ENCODE data around the gene ZBTB22. TPM values are rescaled to one million over a fixed set of nuclear protein-coding genes. Genes with fewer than 3 reads are reported as not detected.

The ZBTB22 gene
- total RNA-seq, 1 experiment from 2014 or later, result 11.7 TPM

DNA sequence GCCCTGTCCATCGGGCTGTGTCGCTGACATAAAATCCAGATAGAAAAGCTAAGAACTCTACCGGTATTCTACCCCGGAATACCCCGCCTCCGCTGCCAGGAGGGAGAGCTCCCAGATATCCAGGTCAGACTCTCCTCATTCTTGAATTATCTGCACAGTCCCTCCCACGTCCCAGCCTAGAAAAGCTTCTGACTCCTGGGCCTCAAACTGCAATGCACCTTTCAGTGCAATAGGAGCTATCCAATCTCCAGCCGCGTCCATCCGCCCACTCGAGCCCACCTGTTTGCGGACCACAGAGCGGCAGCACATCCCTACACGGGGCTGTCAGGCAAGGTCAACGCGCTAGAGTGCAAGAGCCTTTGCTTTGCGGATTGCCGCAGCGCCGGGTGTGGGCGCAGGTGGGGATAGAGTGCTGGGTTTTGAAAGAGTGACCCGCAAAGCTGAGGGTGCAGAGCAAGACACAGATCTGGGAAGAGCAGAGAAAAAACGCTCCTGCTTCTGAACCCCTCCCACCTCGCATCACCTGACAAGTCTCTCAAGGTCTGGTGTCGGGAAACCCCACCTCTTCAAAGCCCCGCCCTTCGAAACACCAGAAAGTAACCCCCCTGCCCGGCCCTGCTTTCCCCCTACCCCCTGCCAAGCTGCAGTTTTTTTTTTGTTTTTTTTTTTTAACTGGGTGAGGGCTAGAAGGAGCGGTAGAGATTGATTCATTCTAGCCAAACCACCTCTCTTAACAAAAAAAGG is 5.0 kb downstream of the ZBTB22 start (continued):
- TF ChIP-seq EZH2phosphoT487 (IDR thresholded peaks at IDR 0.05; ENCODE audit: borderline replicate concordance), result no peak
- no peak for TF ChIP-seq RAD21 (IDR thresholded peaks at IDR 0.05; ENCODE audit: low read depth)
- no peak for TF ChIP-seq CBX3 (IDR thresholded peaks at IDR 0.05; ENCODE audit: low read depth)
- no peak for TF ChIP-seq POLR2A (IDR thresholded peaks at IDR 0.05; ENCODE audit: borderline replicate concordance, extremely low read depth, insufficient read depth, insufficient read length)

DNA sequence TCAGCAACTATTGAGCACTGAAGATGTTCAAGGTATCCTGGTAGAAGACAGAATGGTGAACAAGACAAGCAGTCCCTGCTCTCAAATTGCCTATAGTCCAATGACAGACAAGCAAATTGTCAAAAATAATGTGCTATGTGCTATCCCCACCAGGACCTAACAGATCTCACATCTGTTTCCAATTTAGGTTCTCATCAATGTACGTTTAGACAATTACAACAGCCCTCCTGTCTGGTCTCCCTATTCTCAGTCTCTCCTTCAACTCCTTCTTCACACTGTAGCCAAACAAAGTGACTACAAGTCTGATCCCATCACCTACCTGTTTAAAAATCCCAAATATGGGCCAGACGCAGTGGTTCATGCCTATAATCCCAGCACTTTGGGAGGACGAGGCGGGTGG is 11.2 kb downstream of the ZBTB22 start:
- H3K9me3 ChIP-seq (ENCODE audit: control insufficient read depth in 1 of 2, insufficient read depth in 1 of 2, low read depth in 1 of 2, low read length in 2 of 2), result no peaks in the 10 kb centered on the region
- ATAC-seq (no peak), DNase-seq (ENCODE audit: low read depth, low spot score) (no peak)
- peaks cover 9 to 11% of the 10 kb centered on the region in 2 experiments; a peak in 3 of 4 replicates for H3K36me3 ChIP-seq (ENCODE audit: control insufficient read depth in 1 of 2, insufficient read depth in 2 of 2, low read length in 2 of 2)
- H3K4me2 ChIP-seq (ENCODE audit: low read length), result no peak overlapping the region
- ChIA-PET RAD21 (ENCODE audit: low non-redundant PET in 1 of 2, low total read pairs in 2 of 2, uncharacterized antibody in 2 of 2, unreplicated experiment in 2 of 2) (no interaction called here), POLR2A (no interaction called here), CTCF (no interaction called here)
- intact Hi-C loops (cut with micrococcal nuclease), result no loop called here
- no peak overlapping the region for H2AFZ ChIP-seq (ENCODE audit: low read depth, low read length, poor library complexity, severe bottlenecking)
- H3K27ac ChIP-seq (ENCODE audit: low read depth, low read length), result no peak overlapping the region
- H4K20me1 ChIP-seq (ENCODE audit: insufficient read depth), result no peaks in the 10 kb centered on the region
- H3K9ac ChIP-seq (ENCODE audit: low read length), result no peak overlapping the region
- no peaks in the 10 kb centered on the region for H3K9me2 ChIP-seq (ENCODE audit: insufficient read depth)
- no peaks in the 10 kb centered on the region for H3K4me1 ChIP-seq (ENCODE audit: control insufficient read depth in 1 of 2, insufficient read depth in 2 of 2, low read length in 2 of 2)
- TF ChIP-seq CEBPB (IDR thresholded peaks at IDR 0.05; ENCODE audit: low read depth) (no peak), EZH2 (IDR thresholded peaks at IDR 0.05) (no peak), CBX3 (IDR thresholded peaks at IDR 0.05; ENCODE audit: low read depth) (no peak), ZFX (IDR thresholded peaks at IDR 0.05) (no peak), TCF7L2 (IDR thresholded peaks at IDR 0.05; ENCODE audit: borderline replicate concordance, extremely low read depth, insufficient read depth, insufficient read length) (no peak), EZH2phosphoT487 (IDR thresholded peaks at IDR 0.05; ENCODE audit: borderline replicate concordance) (no peak), SIN3A (IDR thresholded peaks at IDR 0.05; ENCODE audit: low read depth) (no peak), YY1 (IDR thresholded peaks at IDR 0.05; ENCODE audit: extremely low read depth, insufficient replicate concordance, low read depth, low read length) (no peak), EGR1 (IDR thresholded peaks at IDR 0.05; ENCODE audit: low read depth) (no peak), POLR2AphosphoS5 (IDR thresholded peaks at IDR 0.05; ENCODE audit: low read depth, low read length) (no peak), SP1 (IDR thresholded peaks at IDR 0.05; ENCODE audit: low read depth) (no peak), ZNF274 (IDR thresholded peaks at IDR 0.05; ENCODE audit: low read depth, low read length) (no peak), JUND (IDR thresholded peaks at IDR 0.05) (no peak)
- TF ChIP-seq, protein P1, sequence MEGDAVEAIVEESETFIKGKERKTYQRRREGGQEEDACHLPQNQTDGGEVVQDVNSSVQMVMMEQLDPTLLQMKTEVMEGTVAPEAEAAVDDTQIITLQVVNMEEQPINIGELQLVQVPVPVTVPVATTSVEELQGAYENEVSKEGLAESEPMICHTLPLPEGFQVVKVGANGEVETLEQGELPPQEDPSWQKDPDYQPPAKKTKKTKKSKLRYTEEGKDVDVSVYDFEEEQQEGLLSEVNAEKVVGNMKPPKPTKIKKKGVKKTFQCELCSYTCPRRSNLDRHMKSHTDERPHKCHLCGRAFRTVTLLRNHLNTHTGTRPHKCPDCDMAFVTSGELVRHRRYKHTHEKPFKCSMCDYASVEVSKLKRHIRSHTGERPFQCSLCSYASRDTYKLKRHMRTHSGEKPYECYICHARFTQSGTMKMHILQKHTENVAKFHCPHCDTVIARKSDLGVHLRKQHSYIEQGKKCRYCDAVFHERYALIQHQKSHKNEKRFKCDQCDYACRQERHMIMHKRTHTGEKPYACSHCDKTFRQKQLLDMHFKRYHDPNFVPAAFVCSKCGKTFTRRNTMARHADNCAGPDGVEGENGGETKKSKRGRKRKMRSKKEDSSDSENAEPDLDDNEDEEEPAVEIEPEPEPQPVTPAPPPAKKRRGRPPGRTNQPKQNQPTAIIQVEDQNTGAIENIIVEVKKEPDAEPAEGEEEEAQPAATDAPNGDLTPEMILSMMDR (IDR thresholded peaks at IDR 0.05 in 2 of 3, conservative IDR thresholded peaks at IDR 0.05 in 1 of 3; ENCODE audit: borderline replicate concordance in 1 of 3, insufficient read depth in 1 of 3, low read depth in 2 of 3, low read length in 2 of 3), result no peak
- TF ChIP-seq, protein P2, sequence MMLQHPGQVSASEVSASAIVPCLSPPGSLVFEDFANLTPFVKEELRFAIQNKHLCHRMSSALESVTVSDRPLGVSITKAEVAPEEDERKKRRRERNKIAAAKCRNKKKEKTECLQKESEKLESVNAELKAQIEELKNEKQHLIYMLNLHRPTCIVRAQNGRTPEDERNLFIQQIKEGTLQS (IDR thresholded peaks at IDR 0.05), result no peak
- TF ChIP-seq, protein P3, sequence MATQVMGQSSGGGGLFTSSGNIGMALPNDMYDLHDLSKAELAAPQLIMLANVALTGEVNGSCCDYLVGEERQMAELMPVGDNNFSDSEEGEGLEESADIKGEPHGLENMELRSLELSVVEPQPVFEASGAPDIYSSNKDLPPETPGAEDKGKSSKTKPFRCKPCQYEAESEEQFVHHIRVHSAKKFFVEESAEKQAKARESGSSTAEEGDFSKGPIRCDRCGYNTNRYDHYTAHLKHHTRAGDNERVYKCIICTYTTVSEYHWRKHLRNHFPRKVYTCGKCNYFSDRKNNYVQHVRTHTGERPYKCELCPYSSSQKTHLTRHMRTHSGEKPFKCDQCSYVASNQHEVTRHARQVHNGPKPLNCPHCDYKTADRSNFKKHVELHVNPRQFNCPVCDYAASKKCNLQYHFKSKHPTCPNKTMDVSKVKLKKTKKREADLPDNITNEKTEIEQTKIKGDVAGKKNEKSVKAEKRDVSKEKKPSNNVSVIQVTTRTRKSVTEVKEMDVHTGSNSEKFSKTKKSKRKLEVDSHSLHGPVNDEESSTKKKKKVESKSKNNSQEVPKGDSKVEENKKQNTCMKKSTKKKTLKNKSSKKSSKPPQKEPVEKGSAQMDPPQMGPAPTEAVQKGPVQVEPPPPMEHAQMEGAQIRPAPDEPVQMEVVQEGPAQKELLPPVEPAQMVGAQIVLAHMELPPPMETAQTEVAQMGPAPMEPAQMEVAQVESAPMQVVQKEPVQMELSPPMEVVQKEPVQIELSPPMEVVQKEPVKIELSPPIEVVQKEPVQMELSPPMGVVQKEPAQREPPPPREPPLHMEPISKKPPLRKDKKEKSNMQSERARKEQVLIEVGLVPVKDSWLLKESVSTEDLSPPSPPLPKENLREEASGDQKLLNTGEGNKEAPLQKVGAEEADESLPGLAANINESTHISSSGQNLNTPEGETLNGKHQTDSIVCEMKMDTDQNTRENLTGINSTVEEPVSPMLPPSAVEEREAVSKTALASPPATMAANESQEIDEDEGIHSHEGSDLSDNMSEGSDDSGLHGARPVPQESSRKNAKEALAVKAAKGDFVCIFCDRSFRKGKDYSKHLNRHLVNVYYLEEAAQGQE (IDR thresholded peaks at IDR 0.05; ENCODE audit: low read depth), result no peak
- H3K79me2 ChIP-seq (ENCODE audit: insufficient read depth, low read length), result peaks cover 10% of the 10 kb centered on the region; the same call in 1 of the 2 replicates
- no TSS peak for BruUV-seq (replicated peaks)
- no peaks in the 10 kb centered on the region for H3K27me3 ChIP-seq (ENCODE audit: insufficient read depth, low read length)
- no peak overlapping the region for H3K4me3 ChIP-seq (replicated peaks in 1 of 2; ENCODE audit: low read depth in 1 of 2, low read length in 2 of 2)
